DMS153 treated with DMSO at 0.1 percent for 48 hours (cell line): ENCODE results near the gene CEMIP2.

ENCODE experiments used
- DNase-seq: peaks from one replicate; lab custom pipeline; 2025; ENCODE audit not compliant: unreplicated experiment; lab: John Stamatoyannopoulos, UW

Gene CEMIP2

GRCh38 chr9:71778085-71778484, 9.8 kb upstream of the CEMIP2 start:
- no peak for DNase-seq

GRCh38 chr9:71774920-71775319, 6.6 kb upstream of the CEMIP2 start:
- no peak for DNase-seq

GRCh38 chr9:71772726-71773125, 4.4 kb upstream of the CEMIP2 start:
- no peak for DNase-seq

GRCh38 chr9:71770170-71770569, 1.9 kb upstream of the CEMIP2 start:
- no peak for DNase-seq

- peak; percentile 15 for DNase-seq
Observed at GRCh38 chr9:71769175-71770161, 1.2 kb upstream of the CEMIP2 start.

GRCh38 chr9:71767776-71768321, 464 bp downstream of the CEMIP2 start:
- no peak for DNase-seq

- no peak for DNase-seq
Observed at GRCh38 chr9:71767163-71767775, 1.0 kb downstream of the CEMIP2 start.

GRCh38 chr9:71766663-71767062, 1.6 kb downstream of the CEMIP2 start:
- no peak for DNase-seq

- DNase-seq = no peak
Observed at GRCh38 chr9:71765693-71766092, 2.6 kb downstream of the CEMIP2 start.

GRCh38 chr9:71764891-71765290, 3.4 kb downstream of the CEMIP2 start:
- DNase-seq = no peak

GRCh38 chr9:71764463-71764862, 3.9 kb downstream of the CEMIP2 start:
- no peak for DNase-seq

- no peak for DNase-seq
Observed at GRCh38 chr9:71763832-71764231, 4.5 kb downstream of the CEMIP2 start.

GRCh38 chr9:71762900-71763653, 5.2 kb downstream of the CEMIP2 start:
- no peak for DNase-seq

- DNase-seq = no peak
Observed at GRCh38 chr9:71761938-71762353, 6.4 kb downstream of the CEMIP2 start.

- DNase-seq = no peak
Observed at GRCh38 chr9:71760901-71761300, 7.4 kb downstream of the CEMIP2 start.

GRCh38 chr9:71758785-71759184, 9.5 kb downstream of the CEMIP2 start:
- DNase-seq = peak; percentile 69

GRCh38 chr9:71758277-71758676, 10.0 kb downstream of the CEMIP2 start:
- no peak for DNase-seq

GRCh38 chr9:71756753-71757152, 11.6 kb downstream of the CEMIP2 start:
- no peak for DNase-seq

- DNase-seq = no peak
Observed at GRCh38 chr9:71755869-71756268, 12.4 kb downstream of the CEMIP2 start.

- DNase-seq = no peak
Observed at GRCh38 chr9:71755230-71755629, 13.1 kb downstream of the CEMIP2 start.

- no peak for DNase-seq
Observed at GRCh38 chr9:71754151-71754550, 14.2 kb downstream of the CEMIP2 start.
